ENCODE data around the gene IL16.

Gene IL16

DNA sequence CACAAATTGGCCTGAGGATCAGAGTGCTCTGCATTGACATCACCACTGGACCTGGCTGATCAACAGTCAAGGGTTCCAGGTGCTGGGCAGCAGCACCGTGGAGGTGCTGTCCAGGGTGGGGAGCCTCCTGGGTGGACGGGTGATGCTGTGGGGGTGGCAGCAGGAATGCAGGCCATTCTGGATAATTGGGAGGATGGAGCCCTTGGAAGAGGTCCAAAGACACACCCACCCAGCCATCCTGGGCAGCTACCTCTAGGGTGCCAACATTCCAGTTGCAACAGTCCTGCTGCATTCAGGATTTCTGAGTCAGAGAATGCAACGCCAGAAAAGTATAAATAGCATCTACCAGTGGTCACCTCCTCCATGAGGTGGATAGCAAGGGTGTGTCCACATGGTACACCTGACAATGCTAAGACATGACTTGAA, 100.5 kb downstream of the IL16 start:
- no peak for FAIRE-seq

DNA sequence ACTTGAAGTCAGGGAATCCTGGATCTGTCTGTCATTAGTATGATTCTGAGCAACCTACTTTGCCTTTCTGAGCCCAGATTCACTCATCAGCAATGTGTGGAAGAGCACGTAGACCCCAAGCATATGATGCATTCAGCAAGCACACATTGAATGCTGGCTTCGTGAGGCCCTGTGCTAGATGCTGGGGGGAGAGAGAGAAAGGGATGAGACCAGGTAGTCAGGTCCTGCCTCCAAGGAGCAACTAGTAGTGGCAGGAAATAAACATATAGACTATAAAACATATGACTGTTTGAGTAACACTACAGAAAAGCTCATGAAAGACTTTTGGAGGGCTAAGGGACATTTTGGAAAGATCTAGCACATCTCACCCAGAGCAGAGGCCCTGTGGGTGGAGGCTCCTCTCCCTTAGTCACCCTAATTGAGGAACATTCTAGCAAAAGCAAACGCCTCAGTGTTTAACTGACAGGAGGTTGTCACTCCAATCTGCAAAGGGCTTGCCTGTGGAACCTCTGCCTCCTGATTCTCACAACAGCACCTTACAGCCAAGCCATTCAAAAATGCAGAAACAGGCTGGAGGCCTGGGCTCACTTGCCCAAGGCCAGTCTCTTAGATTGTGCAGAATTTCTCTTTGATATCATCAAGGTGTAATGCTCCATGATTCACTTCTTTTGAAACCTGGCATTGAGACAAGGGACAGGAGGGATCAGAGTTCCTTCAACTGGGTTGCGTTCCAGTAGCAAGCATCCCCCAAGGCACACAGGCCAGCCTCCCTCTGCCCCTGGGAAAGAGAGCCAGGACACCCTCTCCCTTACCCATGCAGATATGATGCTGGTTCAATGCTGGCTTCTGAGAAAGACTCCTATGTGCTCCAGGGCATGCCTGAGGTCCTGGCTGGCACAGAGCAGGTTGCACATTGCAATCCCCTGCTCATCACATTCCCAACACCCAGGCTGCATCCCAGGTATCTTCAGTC, 101.2 kb downstream of the IL16 start:
- no peak for FAIRE-seq

DNA sequence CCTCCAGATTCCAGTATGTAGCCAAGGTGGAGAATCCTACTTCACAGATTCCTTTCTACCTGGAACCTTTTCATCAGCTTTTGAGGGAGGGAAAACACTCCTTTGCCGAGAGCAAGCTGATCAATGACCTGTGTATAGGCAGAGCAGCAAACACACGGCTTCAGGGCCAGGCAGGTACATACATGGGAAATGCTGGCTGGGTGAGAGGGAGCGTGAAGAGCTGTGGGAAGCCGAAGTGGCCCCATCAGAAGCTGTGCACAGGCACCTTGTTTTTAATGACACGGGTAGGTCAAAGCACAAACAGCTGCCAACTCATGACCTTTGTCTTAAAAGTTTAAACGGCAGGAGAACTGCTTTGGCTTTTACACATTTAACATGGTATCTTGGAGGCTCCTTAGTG, 101.9 kb downstream of the IL16 start:
- FAIRE-seq, result no peak

DNA sequence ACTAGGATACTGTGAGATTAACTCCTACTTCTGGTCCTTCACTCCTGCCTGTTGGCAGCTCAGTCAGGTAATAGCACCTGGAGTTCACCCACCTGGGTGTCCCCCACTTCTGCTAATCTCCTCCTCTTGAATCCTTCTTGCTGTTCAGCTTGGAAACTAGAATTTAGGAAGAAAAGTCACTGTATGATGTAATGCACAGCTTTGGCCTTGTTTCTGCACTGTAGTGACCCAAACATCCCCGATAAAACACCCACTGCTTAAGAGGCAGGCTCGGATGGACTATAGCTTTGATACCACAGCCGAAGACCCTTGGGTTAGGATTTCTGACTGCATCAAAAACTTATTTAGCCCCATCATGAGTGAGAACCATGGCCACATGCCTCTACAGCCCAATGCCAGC, 102.5 kb downstream of the IL16 start:
- no peak for FAIRE-seq

DNA sequence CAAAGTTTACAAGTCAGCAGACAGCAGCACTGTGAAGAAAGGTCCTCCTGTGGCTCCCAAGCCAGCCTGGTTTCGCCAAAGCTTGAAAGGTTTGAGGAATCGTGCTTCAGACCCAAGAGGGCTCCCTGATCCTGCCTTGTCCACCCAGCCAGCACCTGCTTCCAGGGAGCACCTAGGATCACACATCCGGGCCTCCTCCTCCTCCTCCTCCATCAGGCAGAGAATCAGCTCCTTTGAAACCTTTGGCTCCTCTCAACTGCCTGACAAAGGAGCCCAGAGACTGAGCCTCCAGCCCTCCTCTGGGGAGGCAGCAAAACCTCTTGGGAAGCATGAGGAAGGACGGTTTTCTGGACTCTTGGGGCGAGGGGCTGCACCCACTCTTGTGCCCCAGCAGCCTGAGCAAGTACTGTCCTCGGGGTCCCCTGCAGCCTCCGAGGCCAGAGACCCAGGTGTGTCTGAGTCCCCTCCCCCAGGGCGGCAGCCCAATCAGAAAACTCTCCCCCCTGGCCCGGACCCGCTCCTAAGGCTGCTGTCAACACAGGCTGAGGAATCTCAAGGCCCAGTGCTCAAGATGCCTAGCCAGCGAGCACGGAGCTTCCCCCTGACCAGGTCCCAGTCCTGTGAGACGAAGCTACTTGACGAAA, 103.1 kb downstream of the IL16 start:
- FAIRE-seq, result no peak

DNA sequence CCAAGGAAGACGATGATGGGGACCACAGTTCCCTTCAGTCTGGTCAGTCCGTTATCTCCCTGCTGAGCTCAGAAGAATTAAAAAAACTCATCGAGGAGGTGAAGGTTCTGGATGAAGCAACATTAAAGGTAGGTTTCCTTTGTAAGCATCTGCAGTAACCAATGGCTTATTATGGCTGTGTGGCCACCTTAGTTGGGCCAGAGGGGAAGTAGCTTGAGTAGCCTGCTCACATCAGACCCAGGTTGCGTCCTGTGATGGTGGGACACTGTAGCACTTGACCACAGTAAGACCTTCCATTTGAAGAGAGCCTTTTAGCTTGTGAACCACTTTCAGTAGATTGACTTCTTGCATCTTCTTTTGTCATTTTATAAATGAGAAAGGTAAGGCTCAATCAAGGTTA, 104.7 kb downstream of the IL16 start:
- FAIRE-seq, result no peak

DNA sequence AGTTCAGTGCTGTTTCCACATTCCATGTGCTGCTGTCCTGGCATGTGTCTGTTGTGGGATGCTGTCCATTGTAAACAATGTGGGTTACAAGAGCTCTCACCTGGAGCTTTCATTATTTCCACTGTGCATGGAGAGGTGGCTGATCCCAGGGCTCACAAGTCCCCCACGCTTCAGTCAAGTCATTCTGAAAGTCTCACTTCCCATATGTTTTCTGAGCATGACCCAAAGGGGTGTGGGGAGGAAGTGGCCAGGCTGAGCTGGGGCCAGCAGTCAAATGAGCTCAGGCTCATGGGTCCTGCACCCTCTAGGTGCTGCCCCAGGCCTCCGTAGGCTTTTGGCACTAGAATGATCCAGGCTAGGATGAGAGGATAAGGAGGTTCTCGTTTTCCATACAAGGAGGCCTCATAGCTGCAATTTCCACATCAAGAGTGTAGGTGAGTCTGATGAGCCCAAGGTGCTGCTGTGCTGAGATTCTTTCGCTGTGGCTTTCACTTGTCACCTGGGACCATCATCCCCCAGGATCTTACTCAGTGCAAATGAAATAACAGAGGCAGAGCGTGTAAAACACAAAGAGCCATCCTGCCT, 105.2 kb downstream of the IL16 start:
- FAIRE-seq, result no peak

DNA sequence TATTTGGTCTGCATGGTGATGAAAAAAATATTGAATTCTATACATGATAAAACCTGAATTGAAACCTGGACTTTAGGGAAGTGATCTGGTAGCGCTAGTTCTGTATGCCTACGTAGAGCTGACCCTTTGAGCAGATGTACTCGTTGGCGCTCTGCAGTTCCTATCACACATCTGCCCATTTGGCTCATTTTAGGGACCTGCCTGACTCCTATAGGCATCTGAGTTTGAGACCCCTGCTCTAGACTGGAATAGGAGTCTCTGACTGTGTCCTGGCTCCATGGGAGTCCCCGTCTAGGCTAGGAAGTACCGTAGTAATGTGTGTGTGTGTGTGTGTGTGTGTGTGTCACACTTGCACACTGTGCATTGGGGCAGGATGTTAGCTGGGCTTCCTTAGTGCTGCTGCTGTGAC, 106.0 kb downstream of the IL16 start:
- FAIRE-seq, result no peak

DNA sequence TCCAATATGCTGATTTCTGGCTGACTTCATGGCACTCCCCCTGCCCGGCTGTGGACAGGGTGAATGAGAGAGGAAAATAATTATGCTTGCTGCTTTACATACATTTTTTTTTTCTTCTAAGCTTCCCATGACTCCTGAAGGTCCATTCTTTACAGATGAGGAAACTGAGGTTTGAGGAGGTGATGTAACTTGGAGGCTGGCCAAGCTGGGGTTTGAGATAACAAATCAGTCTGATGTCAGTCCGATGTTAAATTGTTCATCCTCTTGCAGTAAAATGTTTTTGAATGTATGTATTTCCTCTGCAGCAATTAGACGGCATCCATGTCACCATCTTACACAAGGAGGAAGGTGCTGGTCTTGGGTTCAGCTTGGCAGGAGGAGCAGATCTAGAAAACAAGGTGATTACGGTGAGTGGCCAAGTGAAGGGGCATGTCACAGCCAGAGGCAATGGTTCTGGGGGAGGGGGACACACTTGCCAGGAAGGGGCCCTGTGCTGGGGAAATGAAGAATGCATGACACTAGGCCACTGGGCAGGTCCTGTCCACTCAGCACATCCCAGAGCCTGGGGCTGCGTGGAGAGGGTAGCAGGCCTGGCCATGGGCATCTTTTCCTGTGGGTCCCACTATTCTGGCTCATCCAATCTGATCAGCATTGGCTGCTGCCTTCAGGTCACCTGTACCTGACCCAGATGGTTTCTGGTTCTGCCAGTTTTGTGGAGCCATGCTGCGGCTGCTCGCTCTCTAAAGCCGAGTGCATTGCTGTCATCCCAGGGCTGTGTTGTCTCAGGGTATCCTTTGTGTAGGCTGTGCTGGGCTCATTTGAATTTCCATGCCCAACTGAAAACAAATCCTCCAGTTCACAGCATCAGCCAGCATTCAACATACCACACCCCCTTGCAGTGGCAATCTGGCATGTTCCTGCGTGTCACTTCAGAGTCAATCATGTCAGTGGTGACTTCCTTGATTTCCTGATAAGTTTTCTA, 106.9 kb downstream of the IL16 start:
- FAIRE-seq, result no peak

DNA sequence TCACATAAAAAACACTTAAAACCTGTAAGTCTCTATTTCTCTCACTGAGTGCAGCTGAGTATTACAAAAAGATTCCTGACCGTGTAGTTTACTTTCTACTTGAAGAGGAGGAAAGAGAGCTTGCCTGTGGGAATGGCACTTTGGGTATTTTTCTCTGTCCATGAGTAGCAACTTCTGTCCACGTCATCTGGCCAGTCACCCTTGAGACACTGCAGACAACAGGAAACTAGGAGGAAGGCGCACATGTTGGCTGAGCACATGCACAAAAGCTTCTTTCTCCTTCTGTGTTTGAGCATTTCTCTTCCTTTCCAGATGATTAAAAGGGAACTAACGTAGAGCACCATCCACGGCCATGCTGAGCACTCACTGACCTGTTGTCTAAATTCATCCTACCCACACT, 107.5 kb downstream of the IL16 start:
- FAIRE-seq, result no peak

DNA sequence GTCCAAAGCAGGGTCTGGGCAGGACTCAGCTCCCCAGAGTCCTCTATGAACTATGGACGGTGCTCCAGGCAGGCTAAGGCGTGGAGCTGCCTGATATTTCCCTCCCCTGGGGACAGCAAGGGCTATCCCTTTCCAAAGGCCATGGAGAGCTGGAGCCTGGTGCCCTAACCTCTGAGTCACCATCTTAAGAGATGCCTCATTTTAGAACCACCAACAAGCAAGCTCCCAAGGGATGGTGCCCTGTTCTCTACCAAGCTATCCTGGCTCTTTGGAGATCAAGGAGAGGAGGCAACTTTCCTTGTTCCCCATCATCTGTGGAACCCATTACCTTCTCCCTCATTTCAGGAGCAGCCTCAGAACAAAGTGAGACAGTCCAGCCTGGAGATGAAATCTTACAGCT, 111.6 kb downstream of the IL16 start:
- no peak for FAIRE-seq

DNA sequence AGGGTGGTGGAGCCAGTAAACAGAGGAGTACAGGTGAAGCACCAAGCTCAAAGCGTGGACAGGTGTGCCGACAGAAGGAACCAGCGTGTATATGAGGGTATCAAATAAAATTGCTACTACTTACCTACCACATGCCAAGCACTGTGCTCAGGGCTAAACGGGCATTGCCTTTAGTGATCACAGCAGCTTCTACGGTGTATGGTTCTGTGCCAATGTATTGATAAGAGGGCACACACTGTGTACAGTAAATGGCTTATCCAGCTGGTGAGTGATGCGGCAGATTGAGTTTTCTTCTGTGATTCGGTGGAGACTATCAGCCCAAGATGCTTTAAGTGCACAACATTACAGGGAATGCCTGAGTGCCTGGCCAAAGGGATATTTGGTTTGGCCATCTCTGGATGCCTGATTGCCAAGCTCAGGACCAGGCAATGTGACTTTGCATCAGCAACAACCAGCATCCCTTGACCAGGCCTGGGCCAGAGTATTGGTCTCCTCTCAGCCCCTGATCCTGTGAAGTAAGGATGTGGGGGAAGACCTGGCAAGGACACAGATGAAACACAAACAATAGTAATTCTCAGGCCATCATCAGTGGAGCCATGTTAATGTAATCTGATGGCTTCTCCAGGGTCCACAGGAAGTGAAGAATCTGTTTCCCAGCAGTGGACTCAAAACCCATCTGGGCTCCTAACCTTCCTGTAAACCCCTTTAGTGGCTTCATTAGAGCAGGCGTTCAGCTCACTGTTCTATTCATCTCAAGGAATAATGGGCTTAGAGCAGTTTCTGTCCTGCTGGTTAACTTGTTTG, 113.2 kb downstream of the IL16 start:
- no peak for FAIRE-seq

DNA sequence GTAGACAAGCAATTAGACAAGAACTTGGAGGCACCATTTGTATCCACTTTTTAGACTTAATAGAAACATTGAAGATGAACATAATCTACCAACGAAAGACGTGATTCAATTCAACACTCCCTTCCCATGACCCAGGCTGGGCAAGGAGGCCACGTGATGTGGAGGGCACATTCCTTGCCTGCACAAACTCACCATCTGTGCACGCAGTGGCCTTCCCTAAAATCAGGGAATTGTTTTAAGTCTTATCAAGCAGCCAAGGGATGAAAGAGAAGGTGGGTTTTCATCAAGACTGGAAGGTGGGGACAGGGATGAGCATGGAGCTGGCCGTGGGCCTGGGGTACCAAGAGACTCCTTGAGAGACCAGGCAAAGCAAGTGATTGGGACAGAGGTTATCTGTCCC, 113.8 kb downstream of the IL16 start:
- no peak for FAIRE-seq

DNA sequence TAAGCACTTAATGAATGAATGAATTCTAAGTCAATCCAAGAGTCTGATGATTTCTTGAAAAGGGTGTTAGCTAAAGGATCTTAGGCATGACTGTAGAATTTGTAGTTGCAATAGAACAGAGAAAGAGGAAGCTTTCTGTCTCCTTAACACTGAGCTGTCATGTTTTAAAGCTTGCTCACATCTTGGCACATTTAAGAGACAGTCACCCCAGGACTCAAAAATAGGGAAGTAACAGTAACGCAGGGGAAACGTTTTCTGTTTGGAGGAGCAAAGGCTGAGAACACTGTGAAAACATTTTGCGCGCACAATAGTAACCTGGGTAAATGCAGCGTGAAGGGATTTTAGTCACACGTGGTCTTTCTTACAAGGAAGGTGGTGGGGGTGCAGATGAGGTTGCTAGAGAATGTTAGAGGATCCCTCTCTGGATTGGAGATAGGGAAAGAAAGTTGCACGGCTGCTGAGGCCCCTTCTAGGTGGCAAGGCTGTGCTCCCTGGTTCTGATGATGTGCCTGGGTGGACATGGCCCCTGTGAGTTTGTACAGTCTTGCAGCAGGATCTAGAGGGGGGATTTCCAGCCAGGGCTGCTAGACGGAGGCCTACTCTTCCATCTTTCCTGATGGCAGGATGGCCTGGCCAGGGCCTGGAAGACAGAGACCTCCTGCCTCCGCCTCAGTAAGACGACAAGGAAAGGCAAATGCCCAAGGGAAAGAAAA, 115.2 kb downstream of the IL16 start:
- FAIRE-seq, result no peak

DNA sequence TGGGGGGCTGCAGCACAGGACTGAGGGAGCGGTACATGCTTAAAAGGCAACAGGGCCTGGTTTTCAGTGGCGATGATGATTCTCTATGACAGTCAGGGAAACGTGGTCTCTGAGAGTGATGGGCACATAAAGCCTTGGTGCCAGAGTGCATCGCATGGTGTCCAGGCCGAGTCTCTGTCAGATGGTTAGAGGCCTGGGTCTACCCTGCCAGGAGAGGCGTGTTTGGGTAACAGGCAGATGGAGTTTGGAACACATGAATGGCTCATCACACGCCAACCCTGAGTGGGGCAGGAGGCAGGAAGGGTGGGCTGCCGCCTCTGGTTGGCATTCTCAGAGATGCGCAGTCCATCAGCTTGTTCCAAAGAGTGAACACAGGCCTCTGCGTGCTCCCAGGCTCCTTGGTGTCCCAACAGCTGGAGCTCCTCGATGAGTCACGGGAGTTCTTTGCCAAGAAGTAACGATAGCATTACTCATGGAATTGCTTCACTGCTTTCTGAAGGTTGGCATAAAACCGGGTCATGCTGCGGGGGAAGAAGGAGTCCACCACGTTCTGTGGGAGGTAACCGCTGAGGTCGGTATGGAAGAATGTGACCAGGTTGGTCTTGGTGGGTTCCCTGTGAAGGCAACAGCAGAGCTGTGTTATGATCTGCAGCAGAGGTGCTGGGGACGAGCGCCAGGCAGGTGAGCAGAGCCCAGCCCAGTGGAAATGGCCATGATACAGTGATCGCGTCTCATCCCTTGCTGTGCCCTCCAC, 116.3 kb downstream of the IL16 start:
- FAIRE-seq, result no peak

DNA sequence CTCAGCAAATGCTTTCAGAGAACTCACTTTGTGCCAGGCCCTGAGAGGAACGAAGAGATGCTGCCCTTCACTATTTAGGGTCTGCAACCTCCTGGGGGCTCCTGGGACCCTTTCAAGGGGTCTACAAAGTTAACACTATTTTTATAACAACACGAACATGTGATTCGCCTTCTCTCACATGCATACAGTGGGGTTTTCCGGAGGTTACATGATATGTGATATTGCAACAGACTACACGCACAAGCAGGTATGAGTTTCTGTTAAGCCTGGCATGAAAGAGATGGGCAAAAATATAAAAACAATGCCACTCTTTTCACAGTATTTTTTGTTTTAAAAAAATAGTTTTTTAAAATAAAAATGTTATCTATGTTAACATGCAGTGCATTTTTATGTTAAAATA, 117.0 kb downstream of the IL16 start:
- FAIRE-seq, result no peak

DNA sequence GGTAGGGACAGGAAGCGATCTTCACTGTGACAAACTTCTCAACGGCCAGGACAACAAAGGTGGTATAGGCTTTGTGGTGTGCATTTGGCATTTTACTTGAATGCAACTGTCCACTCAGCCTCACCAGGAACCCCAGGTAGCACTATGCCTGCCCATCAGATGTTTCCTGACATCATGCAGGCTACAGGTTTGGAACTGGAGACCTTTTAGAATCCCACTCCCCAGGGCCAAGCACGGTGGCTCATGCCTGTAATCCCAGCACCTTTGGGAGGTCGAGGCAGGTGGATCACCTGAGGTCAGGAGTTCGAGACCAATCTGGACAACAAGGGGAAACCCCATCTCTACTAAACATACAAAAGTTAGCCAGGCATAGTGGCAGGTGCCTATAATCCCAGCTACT, 117.7 kb downstream of the IL16 start:
- FAIRE-seq, result no peak

DNA sequence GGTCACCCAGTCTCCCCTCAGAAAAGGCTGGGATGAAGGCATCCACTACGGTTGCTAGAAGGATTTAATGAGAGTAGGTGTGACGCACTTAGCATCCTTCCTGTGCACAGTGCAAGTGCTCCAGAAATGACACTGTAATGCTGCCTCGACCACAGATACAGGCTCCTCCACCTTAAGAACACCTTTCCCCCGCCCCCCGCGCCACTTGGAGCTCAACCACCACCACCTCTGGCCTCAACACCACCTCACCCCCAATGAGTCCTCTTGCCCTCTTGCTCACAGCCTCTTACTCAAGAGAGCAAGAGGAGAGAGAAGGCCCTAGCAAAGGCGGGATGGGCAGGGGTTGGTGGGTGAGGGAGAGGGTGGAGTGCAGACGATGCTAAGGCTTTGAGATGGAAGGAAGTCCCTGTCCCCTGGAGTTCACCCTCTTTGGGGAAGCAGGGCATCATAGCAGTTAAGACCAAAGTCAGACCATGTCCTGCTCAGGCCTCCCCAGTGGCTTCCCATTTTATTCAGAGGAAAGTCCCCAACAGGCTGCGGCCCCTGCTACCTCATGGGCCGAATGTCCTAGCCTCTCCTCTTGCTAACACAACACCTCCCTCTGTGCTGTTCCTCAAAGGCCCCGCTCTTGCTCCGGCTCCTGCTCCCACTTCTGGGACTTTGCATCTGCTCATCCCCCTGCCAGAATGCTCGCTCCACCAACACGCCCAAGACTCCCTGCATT, 118.9 kb downstream of the IL16 start:
- FAIRE-seq, result no peak

DNA sequence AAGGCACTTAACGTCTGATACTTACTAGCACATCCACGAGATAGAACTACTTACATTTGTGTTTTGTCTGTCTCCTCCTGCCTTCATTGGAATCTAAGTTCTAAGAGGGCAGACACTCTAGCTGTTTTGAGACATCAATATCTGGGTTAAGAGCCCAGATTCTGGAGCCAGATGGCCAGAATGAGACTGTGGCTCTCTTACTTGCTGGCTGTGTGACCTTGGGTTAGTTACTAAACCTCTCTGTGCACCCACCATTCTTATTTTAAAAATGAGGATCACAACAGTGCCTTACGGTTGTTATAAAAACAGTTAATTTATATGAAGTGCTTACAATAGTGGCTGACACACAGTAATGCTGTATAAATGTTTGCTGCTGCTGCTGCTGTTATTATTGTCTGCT, 119.6 kb downstream of the IL16 start:
- no peak for FAIRE-seq

DNA sequence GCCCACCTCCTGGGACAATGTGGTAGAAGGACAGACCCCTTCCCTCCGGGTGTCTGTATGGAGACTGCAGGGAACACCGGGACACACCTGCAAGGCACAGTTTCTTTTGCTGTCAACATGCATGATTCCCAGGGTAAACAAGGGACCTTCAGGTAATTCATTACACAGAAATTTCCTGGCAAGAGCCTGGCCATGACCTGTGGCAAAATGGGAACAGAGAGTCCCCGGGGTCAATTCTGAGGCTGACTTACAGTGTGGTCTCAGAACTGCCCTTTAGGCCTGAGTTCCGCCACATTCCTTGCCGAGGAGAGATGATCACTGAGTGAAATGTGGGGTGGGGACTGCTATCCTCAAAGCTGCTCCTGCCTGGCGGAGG, 121.0 kb downstream of the IL16 start:
- FAIRE-seq, result no peak

Measured in TTC549 (cell line).